HG03469 (cell line): ENCODE results near the gene RAD51B.

Experiments used
- ATAC-seq: cut with Tn5 transposase; IDR thresholded peaks from one replicate; pipeline ENCODE4 v1.9.1; 2021; ENCODE audit warnings: mild to moderate bottlenecking, moderate library complexity, moderate number of reproducible peaks; ENCODE audit not compliant: unreplicated experiment

The RAD51B gene

GRCh38 chr14:68262567-68262966, 443.0 kb downstream of the RAD51B start:
- no peak for ATAC-seq

GRCh38 chr14:68263563-68264259, 444.1 kb downstream of the RAD51B start:
- ATAC-seq: no peak

GRCh38 chr14:68264260-68264569, 444.6 kb downstream of the RAD51B start:
- no peak for ATAC-seq

- ATAC-seq: no peak
Measured at GRCh38 chr14:68266998-68267397, 447.4 kb downstream of the RAD51B start.

GRCh38 chr14:68268197-68268596, 448.6 kb downstream of the RAD51B start:
- peak; percentile 48 for ATAC-seq

- no peak for ATAC-seq
Measured at GRCh38 chr14:68268719-68269118, 449.1 kb downstream of the RAD51B start.

GRCh38 chr14:68269136-68269927, 449.8 kb downstream of the RAD51B start:
- ATAC-seq: no peak

- no peak for ATAC-seq
Measured at GRCh38 chr14:68270342-68270741, 450.8 kb downstream of the RAD51B start.

GRCh38 chr14:68271913-68272391, 452.4 kb downstream of the RAD51B start:
- ATAC-seq: no peak

GRCh38 chr14:68273413-68273812, 453.8 kb downstream of the RAD51B start:
- no peak for ATAC-seq

- ATAC-seq: no peak
Measured at GRCh38 chr14:68274725-68275124, 455.1 kb downstream of the RAD51B start.

GRCh38 chr14:68278576-68279436, 459.2 kb downstream of the RAD51B start:
- no peak for ATAC-seq

GRCh38 chr14:68279437-68279720, 459.8 kb downstream of the RAD51B start:
- no peak for ATAC-seq

GRCh38 chr14:68279777-68280233, 460.2 kb downstream of the RAD51B start:
- ATAC-seq: peak; percentile 28

- ATAC-seq: no peak
Measured at GRCh38 chr14:68281497-68281896, 461.9 kb downstream of the RAD51B start.

GRCh38 chr14:68282479-68283377, 463.1 kb downstream of the RAD51B start:
- no peak for ATAC-seq

GRCh38 chr14:68283378-68284123, 464.0 kb downstream of the RAD51B start:
- ATAC-seq: no peak

GRCh38 chr14:68284333-68284732, 464.8 kb downstream of the RAD51B start:
- no peak for ATAC-seq

GRCh38 chr14:68284834-68285233, 465.3 kb downstream of the RAD51B start:
- ATAC-seq: no peak
